GM12873 (cell line): ENCODE results near the gene OR2V2.

Experiments
- TF ChIP-seq, protein P1 (sequence below): IDR thresholded peaks from 2 replicates; pipeline ENCODE4 v1.5.1; 2012; ENCODE audit warnings: low read depth, mild to moderate bottlenecking, moderate library complexity, low read length, control low read depth; ENCODE audit not compliant: insufficient read depth; ENCODE audit errors: missing control alignments

The OR2V2 gene

DNA sequence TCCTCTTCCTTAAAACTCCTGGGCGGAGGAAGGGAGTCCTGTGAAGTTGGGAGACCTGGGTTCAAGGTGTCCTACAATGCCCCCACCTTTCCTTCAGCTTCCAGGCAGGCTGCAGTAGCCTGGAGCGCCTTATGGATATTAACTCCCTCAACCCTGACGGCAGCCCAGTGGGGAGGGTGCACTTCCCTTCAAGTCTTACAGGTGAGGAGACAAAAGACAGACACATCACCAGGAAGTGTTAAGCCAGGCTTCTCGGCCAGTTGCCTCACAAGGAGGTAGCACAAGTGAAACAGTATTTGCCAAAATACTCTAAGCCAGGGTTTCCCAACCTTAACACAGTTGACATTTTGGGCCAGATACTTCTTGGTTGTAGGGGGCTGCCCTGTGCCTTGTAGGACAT, 53.4 kb downstream of the OR2V2 start:
- TF ChIP-seq, protein P1, sequence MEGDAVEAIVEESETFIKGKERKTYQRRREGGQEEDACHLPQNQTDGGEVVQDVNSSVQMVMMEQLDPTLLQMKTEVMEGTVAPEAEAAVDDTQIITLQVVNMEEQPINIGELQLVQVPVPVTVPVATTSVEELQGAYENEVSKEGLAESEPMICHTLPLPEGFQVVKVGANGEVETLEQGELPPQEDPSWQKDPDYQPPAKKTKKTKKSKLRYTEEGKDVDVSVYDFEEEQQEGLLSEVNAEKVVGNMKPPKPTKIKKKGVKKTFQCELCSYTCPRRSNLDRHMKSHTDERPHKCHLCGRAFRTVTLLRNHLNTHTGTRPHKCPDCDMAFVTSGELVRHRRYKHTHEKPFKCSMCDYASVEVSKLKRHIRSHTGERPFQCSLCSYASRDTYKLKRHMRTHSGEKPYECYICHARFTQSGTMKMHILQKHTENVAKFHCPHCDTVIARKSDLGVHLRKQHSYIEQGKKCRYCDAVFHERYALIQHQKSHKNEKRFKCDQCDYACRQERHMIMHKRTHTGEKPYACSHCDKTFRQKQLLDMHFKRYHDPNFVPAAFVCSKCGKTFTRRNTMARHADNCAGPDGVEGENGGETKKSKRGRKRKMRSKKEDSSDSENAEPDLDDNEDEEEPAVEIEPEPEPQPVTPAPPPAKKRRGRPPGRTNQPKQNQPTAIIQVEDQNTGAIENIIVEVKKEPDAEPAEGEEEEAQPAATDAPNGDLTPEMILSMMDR, result no peak

DNA sequence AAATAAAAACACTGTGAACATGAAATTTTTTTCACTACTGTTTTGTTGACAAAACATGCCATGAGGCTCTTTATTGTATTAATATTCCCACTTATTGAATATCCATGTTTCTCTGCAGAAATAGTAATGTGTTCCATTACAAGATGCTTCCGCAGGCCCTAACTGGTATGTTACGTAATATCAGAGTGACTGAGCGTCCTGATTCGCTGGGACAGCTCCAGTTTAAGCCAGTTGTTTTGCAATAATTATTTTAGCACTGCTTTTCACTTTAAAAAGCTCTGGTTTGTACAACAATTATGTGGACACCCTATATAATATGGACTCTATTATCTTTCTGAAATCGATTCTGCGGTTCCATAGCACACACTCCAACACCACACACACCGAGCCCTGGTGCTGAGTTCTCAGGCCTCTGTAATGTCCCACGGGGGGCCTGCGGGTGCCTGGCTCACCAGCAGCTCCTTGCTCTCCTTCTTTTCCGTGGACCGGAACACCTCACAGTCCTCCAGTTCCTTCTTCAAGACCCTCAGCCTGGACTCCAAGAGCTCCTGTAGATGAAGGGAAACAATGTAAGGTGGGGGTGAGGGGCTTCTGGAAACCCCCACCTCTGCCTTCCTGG, 55.8 kb downstream of the OR2V2 start:
- TF ChIP-seq, protein P1, result no peak

DNA sequence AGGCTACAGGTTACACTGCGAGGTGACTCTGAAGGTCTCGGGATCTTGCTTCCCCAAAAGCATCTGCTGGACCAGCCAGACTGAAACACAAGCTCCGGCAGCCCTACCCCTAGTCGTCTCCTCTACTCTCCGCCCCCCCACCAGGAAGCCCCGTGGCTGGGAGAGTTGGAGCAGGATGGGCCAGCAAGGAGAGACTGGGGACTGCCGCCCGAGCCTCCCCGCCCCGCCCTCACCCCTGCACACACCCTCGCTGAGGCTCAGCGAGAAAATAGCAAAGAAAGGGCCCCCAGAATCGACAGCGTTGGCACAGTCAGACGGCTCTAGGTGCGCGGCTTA, 56.4 kb downstream of the OR2V2 start:
- TF ChIP-seq, protein P1, result no peak

DNA sequence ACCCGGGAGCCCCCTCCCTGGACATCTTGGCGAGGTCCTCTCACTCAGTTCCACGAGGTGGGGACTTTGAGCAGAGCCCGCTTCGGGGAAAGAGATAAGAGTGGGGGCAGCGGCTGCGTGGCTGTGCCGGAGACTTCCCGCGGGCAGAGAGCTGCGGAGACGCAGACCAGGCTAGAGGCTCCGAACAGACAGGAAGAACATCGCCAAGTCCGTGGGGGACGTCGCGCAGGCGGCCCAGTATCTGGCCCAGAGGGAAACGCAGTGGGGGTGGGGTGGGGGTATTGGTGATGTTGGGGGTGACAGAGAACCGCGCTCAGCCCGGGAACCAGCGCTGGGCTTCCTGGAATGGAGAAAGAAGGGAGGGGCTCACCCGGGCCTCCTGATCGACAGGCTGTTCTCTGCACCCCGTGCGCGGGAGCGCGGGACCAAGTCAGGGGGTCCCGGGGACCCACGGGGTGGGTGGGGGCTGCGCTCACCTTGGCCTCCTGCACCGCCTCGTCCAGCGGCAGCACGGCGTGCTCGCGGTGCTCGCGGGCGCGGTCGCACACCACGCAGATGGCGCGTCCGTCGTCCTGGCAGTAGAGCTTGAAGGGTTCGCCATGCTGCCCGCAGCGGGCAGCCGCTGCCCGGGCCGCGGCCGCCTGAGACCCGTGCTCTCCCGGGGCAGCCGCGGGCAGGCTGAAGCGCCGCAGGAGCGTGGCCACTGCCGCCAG, 56.9 kb downstream of the OR2V2 start:
- TF ChIP-seq, protein P1, result no peak

DNA sequence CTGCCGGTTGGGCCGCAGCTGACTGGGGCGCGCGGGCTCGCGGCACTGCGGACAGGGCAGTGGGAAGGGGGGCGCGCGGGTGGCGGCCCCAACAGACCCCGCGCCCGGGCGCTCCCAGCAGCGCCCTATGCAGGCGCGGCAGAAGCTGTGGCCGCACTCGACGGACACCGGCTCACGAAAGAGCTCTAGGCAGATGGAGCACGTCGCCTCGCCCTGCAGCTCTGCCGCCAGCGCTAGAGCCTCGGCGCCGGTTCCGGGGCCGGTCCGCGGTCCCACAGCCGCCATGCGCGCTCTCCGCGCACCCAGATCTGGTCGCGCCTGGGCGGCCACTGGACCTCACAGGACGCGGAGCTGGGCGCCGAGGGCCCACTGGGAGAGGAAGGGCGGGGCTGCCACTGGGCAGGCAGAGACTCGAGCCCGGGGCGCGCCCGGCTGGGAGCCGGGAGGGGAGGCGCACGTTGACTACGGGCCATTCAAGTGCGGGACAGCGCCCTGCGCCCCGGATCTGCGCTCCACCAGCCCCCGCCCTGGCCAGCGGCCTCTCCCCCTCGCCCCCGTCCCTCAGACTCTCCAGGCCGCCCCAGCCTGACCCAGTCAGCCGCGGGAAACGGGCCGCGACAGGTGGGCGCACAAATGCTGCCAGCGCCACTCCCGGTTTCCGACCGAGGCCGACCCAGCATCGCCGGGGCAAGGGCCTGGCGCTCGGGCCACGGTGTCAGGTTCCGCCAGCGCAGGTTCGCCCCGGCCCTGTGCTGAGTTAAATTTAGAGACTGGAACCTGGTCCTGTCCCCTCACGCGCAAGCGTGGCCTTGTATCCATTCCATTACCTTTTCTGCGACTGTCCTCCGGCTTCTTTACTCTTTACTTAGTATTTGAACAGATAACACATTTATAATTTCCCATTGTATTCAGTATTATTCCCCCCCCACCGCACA, 57.7 kb downstream of the OR2V2 start, which contains the start of gene TRIM7:
TRIM7 (minus strand) TSS at position 371 of the 935 bp plus-strand sequence; CDS start at position 285, 86 bp downstream.
- TF ChIP-seq, protein P1, result no peak

DNA sequence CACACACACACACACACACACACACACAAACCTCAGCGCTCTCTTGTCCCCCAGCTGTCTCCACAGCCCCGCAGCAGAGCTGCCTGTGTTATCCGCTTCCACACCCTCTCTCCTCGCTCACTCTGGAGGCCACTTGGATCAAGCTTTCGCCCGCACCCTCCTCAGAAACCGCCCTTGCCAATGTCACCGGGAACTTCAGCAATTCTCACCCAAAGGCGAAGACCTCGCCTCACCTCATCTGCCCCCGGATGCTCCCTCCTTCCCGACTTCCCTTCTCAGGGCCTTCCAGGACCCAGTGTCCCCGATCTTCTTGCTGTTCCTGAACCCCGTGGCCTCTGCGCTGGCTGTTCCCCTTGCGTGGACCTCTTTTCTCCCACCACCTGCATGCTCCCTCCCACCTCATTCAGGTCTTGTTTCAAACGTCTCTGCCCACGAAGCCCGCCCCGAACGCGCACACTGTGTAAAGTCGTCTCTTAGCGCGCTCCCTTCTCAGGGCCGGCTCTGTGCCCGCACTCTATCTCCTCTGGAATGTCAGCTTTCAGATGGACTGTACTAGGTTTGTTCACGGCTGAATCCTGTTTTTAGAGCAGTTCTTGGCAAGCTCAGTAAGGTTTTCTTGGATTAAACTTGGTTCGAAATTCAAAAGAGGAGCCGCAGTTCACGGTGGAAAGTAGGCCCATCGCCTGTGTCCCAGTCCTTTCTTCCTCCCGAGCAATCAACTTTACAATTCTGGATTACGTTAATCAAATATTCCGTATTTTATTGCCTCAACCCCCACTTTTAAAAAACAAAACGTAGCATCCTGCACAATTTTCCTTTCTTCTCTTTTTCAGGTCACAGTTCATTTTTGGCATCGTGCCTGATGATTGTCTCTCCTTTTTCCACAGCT, 58.6 kb downstream of the OR2V2 start:
- TF ChIP-seq, protein P1, result no peak
